Esophagus muscularis mucosa (tissue), 4 donors: Measurements from ENCODE around the gene EFCAB12.

ENCODE experiments used
- CTCF ChIP-seq, 3 experiments: fragments of 200-600 bp in 2 of 3; fragments of 450-650 bp in 1 of 3; sonication (generic) in 2 of 3; IDR thresholded peaks; one replicate each; pipeline ENCODE4 v1.5.1; 2017 to 2019; ENCODE audit warnings: antibody characterized with exemption in 3 of 3, mild to moderate bottlenecking in 2 of 3, moderate library complexity in 1 of 3
- EP300 ChIP-seq: sonication (generic); formaldehyde crosslinking; IDR thresholded peaks from one replicate; pipeline ENCODE4 v1.6.1; 2017; ENCODE audit warnings: antibody characterized with exemption
- POLR2A ChIP-seq: fragments of 450-650 bp; IDR thresholded peaks from one replicate; pipeline ENCODE4 v1.6.1; 2017; ENCODE audit warnings: antibody characterized with exemption, moderate library complexity, mild to moderate bottlenecking, low read depth

DNA sequence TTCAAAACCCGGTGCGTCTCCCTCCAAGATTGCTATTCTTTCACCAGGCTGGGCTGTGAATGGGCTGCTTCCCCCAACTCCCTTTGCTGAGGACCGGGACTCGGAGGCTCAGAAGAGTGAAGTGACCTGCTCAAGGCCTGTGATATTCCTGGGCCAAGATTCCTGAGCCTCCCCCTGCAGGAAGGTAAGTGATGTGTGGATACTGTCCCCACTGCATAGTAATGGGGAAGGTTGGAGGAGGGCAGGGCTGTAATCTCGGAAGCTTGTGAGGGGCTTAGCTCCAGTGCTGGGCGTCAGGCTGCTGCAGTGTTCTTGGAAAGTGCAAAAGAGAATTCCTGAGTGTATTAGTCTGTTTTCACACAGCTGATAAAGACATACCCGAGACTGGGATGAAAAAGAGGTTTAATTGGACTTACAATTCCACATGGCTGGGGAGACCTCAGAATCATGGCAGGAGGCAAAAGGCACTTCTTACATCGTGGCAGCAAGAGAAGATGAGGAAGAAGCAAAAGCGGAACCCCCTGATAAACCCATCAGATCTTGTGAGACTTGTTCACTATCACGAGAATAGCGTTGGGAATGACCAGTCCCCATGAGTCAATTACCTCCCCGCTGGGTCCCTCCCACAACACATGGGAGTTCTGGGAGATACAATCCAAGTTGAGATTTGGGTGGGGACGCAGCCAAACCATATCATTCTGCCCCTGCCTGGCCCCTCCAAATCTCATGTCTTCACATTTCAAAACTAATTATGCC, 67.6 kb downstream of the EFCAB12 start:
- no peak for TF ChIP-seq POLR2A
- no peak for TF ChIP-seq EP300
- no peak for TF ChIP-seq CTCF (IDR thresholded peaks at IDR 0.05)
